ENCODE measurements around the gene MAP3K1.

DNA sequence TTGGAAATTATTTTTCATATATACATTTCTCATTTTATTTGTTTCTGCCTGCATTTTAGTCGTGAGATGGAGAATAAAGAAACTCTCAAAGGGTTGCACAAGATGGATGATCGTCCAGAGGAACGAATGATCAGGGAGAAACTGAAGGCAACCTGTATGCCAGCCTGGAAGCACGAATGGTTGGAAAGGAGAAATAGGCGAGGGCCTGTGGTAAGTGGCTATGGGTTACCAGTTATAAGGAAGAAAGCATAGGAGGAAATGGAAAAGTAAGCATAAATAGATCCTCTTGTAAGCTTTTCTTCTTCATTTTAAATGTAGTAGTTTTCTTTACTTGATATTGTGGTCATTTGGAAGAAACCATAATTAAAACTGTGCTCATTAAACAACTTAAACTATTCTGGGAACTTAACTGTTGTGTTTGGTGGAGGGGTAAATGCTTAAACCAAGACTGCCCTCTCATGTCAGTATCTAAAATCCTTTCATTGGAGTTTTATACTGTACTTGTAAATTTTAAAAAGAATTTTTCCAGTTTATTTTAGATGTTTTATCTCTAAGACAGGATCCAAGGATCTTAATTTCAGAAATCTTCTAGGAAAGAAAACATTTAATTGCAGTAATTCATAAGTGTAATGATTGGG lies 41.3 kb downstream of the MAP3K1 start:
- TF ChIP-seq, protein P1, sequence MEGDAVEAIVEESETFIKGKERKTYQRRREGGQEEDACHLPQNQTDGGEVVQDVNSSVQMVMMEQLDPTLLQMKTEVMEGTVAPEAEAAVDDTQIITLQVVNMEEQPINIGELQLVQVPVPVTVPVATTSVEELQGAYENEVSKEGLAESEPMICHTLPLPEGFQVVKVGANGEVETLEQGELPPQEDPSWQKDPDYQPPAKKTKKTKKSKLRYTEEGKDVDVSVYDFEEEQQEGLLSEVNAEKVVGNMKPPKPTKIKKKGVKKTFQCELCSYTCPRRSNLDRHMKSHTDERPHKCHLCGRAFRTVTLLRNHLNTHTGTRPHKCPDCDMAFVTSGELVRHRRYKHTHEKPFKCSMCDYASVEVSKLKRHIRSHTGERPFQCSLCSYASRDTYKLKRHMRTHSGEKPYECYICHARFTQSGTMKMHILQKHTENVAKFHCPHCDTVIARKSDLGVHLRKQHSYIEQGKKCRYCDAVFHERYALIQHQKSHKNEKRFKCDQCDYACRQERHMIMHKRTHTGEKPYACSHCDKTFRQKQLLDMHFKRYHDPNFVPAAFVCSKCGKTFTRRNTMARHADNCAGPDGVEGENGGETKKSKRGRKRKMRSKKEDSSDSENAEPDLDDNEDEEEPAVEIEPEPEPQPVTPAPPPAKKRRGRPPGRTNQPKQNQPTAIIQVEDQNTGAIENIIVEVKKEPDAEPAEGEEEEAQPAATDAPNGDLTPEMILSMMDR (IDR thresholded peaks at IDR 0.05; ENCODE audit: poor library complexity): peak; percentile 10
- no peak for TF ChIP-seq EZH2 (IDR thresholded peaks at IDR 0.05; ENCODE audit: borderline replicate concordance)
